Ramos (cell line): ENCODE data around the gene CELA1.

Source experiments
- in situ Hi-C: fragments of 300-500 bp; cut with MboI; formaldehyde crosslinking; loops from one replicate; pipeline ENCODE4 v1.14.3; 2022; ENCODE audit warnings: low sequenced_read_pairs; ENCODE audit not compliant: unreplicated experiment

CELA1 gene

DNA sequence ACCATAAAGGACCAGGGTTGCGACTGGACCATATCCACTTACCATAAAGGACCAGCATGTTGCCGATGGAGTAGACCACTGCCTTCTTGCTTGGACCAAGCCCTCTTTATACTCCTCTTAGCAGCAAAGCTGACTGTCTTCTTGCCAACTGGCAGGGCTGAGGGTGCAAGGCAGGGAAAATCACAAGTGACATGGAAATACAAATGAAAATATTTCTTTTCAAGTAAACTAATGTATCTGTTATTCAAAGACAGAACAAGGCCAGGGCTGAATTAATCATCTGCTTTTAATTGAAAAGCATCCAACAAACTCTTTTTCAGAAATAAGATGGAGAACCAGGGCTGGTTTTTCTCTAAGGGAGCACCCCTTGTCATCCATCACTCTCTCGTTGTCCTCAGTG lies at the start of gene CELA1:
Gene CELA1 (minus strand): TSS at position 99 of the 400 bp plus-strand sequence. CDS start 41 bp downstream, at position 58.
- in situ Hi-C loops: loop anchor here (10.0 kb wide), 1 partner anchor 532 kb away; no protein-coding TSS in a partner anchor

DNA sequence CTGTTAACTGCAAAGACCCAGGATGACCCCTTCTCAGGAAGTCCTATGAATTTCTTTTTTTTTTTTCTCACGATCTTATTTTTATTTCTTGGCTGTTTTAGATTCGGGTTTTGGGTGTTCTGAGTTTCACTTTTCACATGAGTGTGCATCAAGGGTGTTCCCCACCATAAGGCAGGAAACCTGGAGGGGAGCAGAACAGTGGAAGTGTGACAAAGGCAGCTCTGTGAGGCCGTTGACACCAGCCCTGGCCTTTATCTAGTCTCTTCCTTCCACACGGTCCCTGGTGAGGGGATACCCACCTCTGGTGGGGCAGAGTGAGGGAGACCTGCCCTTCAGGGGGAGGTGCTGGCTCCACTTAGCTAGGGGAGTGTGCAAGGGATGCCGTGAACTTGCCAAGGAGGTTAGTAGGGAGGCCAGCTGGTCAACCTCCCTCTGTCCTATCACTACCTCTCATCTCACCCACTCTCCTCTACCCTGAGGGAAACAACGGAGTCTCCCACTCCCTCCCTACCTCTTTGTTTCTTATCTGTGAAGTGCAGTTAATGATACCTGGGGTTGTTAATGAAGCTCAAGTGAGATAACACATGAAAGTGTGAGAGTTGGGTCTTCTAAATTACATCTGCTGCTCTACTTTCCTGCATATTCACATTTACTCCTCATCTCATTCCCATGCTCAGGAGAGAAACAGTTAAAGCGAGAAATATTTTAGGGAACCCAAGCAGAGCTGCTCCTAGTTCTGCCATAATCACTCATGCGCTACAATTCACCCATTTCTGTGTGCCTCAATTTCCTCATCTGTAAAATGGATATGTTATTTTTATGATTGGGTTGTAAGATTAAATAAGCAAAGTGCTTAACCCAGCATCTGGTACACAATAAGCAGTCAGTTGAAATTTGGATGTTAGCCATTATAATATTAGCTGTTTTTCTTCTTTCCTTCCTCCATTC lies 49.1 kb upstream of the CELA1 start:
- in situ Hi-C loops: no loop called here

DNA sequence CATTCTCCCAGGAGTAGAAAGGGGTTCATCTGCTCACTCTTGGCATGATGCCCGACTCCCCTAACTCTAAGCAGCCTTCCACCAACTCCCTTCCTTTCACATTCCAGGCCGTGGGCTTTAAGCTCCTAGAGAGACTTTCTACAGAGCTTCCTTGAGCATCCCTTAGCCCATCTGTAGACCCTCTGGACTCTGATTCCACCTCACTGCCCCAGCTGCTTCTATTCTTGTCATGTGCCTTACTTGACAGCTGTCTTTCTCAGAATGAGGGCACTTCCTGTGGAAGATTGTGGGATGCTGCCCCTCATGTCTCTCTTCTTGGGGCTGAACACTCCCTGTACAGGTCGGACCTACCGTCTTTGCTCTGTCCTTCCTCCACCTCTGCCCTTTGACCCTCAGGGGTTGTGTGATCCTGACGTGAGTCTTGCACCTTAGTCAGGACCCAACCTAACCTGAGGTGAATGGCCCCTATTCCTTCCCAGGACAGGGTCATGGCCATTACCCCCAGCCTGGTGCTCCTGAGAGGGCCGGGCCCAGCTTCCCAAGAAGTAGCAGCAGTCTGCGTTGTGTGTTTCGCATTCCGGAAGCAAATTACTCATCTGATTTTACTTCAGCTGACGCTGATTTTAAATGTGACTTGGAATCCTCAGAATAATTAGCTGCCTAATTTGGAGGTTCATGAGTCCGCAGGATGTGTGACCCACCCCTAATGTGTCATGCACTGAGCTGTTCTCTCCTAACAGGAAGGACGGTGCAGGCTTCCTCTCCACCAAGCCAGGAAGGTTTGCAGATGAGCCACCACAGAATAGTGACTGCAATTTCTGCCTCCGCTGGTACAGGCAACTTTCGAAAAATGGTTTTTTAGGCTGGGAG lies 47.4 kb upstream of the CELA1 start:
- in situ Hi-C loops: no loop called here

DNA sequence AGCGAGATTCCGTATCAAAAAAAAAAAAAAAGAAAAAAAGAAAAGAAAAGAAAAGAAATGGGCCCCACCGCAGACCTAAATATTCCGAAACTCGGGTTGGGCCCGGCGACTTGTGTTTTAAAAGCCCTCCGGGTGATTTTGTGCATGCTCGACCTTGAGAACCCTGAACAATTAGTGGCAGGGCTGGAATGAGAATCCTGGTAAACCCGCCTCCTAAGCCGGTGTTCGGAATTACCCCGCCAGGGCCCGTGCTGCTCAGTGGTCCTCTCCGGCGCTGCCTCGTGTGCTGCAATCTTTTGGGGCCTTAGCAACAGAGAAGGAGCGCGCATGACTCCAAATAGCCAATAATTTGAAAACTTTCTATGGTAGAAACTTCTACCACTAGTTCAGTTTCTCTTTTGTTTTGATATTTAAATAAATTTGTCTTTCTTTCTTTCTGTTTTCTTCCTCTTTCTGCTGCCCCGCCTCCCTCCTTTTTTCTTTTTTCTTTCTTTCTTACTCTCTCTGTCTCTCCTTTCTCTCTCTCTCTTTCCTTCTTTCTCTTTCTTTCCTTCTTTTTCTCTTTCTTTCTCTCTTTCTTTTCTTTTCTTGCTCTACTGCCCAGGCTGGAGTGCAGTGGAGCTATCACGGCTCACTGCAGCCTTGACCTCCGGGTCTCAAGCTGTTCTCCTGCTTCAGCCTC lies 46.2 kb upstream of the CELA1 start:
- in situ Hi-C loops: no loop called here

DNA sequence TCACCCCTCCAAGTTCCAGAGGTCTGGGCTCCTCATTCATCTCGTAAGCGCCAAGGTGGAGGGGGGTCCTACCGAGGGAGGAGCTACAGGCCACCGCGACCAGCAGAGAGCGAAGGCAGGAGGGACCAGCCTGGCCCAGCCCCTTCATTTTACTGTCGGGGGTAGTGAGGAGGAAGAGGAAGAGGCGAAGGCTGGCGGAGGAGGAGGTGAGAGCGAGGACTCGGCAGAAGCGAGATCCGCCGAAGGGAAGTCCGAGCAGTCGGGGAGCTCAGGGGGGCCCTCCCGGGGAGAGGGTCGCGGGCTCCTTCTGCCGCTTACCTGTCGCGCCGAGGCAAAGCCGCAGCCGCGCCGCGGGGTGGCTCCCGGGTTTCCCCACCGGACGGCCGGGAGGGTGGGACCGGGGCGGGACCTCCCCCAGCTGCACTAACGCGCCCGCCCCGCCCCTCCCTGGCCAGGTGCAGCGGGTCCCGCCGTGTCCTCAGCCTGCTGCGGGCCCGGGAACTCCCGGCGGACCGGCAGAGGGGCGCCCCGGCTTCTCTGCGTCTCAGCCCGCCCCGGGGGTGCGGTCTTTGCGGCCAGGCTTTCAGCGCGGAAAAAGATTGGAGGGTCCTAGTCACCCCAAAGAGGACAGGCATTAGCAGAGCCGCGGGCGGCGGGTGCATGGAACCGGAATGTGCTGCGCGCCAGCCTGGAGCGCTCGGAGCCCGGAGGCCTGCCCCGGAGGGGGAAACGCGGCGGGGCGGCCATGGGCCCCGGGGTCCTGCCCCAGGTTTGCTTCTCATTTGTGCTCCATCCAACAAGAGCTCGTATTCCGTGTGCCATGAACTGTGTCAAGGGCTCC lies 45.0 kb upstream of the CELA1 start, which contains the start of gene GALNT6:
Gene GALNT6 (minus strand): TSS at position 124 of the 841 bp plus-strand sequence. CDS start 11,625 bp downstream, outside the sequence.
- in situ Hi-C loops: no loop called here

DNA sequence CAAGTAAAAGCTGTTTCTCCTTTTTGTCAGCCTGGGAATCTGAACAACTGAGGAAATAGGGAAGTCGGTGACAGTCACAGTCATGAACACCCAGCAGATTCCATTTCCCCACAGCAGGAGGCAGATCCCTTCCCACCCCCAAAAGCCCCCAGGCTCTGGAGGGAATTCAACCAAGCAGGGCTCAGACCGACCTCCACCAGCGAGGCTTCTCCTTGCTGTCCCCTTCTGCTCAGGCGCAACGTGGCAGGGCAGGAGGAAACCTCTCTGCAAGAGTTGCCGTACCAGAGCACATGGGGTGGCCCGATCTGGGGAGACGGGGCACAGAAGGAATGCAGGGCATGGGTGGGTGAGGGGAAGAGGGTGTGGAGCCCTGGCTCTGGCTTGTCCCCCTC lies 44.4 kb upstream of the CELA1 start:
- in situ Hi-C loops: no loop called here

DNA sequence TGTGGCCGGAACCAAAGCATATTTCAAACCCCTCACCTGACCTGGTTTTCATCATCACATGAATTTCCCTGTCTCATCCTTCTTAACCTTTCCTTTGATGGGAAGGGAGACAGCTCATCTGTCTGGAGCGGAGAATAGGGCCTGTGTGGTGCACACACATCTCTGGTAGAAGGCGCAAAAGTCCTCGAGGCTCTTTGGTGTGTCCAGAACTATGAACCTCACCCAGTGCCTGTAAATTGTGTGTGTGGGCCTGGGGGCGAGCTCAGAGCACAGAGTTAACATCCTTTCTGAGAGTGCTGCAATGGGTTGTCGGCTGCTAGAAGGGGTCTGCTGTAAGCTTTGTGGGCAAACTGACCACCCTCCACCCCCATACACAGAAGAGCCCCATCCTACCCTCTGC lies 44.0 kb upstream of the CELA1 start:
- in situ Hi-C loops: no loop called here

DNA sequence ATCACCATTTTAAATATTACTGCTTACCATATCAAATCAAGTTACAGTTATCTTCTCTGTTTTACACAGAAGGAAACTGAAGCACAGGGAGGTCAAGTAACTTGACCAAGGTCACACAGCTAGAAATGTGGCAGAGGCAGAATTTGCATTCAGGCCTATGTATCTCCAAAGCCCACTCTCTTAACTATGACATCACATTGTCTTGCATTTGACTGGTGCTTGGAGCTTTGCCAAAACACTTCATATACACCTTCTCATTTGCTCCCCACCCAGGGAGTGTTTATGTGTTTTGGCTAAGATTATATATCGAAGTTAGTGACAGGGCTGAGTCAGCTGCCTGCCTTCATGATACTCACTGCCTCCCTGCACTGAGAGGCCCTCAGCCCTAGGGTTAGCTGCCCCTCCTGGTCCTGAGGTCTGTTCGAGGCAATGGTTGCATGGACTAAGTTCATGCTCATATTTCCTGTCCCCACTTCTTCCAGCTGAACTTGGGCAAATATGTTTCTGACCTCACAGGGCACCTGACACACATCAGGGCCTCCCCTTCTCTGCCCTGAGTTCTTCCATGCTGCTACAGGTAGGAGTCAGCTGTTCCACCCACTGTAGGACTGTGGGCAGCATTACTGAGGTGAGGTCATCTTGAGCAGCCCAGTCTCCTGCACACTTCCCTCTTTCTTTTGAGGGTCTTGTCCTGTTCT lies 43.0 kb upstream of the CELA1 start:
- in situ Hi-C loops: no loop called here

DNA sequence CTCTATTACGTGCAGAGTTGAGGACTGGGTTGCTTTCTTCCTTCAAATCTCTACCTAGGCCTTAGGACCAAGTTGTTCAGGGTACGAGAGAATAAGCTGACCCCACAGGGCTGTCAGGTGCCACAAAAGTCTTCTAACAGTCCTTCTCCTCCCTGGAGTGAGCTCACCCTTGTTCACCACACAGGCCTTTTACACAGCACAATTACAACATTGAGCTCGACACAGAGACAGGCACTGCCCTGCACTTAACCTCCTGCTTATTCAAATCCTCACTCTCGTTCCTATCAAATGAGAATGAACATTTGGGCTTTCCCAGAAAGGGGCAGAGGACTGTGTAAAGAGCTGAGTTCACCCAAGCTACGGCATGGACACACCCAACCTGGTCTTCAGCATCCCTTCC lies 42.4 kb upstream of the CELA1 start:
- in situ Hi-C loops: no loop called here

DNA sequence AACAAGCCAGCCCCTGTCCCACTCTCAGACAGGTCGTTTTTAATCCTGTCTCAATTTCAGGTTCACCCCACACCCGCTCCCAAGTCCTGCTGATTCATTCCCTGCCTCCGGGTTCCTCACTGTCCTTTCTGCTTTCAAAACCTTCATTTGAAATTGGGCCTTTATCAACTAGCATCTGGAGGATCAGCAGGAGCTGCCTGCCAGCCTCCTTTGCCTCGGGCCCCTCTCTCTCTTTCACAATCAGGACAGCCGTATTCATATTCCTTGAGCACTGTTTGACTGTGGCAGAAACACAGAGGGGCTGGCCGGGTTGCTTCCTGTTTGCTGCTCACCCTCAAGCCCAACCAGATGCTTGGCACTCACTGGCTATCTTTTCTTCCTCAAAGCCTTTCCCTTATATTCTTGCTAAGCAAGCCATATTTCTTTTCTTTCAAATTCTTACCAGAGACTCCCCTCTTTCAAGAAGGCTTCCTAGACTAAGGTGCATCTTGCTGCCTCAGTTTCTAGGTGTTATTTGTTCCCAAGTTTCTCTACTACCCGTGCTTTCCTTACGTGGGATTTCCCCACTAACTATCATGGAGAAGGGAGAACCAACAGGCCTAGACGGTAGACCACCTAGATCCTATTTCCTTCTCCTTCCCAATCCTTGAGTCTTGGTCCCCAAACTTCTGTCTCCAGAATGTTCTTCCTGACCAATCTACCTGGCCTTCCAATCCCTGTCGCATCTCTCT lies 41.8 kb upstream of the CELA1 start:
- in situ Hi-C loops: no loop called here

DNA sequence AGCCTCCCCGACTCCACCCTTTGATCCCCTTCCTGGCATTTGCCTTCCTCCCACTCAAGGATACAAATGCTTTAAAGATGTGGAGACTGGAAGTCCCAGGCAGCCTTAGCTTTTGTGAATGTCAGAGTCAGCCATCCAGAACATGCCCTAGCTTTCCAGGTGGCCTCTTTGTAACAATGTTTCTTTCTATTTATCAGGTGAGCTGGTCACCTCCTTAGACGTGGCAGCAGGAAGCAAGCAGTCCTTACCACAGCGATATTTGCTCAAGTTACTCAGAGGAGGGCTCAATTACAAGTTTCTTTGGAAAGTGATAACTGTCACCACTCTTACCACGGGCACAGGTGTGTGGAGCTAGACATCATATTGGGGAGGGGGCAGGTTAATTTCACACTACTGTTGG lies 39.9 kb upstream of the CELA1 start:
- in situ Hi-C loops: no loop called here

DNA sequence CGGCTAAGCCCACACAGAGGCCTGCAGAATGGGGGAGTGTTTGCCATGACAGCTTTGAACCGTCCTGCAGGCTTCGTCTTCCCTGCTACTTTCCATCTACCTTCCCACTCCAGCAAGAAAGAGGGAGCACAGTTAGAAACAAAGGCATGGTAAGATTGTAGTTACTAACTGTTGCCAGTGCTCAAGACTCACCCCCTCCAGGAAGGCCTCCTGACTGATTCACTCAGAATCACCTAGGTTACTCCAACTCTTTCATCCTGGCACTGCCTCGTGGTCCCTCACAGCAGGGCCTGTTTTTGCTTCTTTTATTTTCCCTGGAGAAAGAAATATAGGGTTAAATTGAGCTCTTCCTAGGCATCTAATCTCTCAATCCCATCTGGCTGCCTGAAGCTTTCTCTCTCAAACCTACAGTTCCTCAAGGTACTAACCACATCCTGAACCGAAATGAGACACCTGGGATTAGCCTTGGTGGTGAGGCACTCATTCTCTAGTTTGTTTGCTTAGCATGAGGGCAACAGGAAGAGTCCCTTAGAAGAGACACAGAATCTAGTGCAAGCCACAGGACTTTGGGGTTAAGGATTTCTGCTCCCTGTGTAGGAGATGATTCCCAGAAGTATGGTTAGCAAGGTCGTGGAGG lies 36.9 kb upstream of the CELA1 start:
- in situ Hi-C loops: no loop called here

DNA sequence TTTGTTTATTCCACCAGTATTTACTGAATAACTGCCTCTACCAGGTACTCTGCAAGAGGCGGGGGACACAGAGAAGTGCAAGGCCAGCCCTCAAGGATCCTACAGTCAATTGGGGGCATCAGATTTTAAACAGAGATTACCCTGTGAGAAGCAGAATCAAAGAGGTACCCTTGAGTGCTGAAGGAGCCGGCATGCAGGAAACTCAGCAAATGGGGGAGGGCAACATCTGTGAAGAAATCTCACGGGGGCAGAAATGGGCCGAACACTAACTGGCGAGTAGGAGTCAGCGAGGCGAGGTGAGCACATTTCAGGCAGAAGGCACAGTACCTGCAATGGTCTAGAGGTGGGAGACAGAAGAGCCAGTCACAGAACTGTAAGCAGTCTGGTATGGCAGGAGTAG lies 35.7 kb upstream of the CELA1 start:
- in situ Hi-C loops: no loop called here

DNA sequence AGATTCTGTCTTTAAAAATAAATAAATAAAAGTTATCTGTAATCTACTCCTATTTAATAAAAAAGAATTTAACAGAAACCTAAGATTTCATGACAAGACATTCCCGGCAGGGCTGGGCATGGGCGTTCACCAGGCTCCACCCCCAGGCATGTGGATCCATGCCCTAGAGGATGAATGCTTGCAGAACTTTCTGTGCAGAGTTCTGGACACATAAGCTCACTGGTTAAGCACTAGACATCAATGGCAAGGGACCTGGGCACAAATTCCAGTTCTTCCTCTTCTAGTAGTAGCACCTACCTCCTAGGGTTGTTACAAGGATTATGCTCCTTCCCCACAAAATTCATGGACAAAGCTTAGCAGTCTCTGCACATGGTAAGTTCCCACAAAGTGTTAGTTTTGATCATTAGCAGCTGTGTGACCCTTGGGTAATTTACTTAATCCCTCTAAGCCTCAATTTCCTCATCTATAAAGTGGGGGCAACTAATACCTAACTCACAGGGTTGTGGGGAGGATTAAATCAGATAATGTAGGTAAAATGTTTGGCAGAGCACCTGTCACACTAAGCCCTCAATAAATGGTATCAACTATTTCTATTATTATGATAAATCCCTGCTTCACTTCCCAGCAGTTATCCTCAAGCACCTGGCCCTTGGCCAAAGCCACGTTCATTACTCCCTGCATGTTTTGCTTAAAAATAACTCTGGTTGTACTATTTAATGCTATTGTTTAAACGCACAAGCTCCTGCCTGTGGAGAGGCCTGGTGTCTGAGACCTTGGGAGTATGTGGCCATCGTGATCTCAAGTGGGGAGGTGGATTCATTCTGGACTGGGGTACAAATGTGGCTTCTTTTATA lies 35.0 kb upstream of the CELA1 start:
- in situ Hi-C loops: no loop called here

DNA sequence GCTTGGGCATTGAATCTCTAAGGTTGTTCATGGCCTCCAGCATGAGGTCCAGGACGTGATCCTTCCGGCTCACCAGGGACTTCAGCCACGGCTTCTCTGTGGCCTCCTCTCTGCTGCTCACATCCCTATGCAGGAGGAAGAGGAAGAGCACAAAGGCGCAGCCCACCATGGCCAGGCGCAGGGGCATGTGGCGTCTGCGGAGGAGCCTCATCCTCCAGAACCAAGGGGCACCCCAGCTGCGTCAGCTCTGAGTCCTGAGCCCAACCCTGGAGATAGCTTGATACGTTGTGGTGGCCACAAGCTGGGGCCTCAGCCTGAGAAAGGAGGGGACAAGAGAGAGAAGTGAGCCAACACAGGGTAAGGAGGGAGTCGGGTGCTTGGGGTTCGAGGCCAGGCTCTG lies 33.1 kb upstream of the CELA1 start:
- in situ Hi-C loops: no loop called here

DNA sequence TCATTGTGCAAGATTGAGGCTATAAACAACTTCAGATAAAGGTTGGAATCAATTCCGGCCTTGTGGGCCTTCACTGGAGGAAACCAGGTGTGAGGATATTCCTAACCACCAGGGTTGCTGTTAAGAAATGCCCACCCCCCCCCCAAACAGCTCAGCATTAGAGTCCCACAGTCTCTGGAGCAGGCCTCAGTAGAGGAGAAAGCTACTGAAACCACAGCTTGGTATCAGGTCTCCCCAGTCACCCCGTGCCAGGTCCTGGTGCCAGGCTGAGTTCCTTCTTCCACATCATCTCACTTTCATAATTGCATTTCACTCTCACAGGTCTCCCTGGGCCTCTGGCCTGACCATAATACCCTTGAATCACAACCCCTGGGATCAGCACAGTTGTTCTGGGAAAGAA lies 32.3 kb upstream of the CELA1 start:
- in situ Hi-C loops: no loop called here
